ENCODE data around the gene MAN2A1. TPM values are rescaled to one million over a fixed set of nuclear protein-coding genes. Genes with fewer than 3 reads are reported as not detected.

The MAN2A1 gene
- polyA plus RNA-seq, 3 donors = 17.0 to 23.0 (median 20.1) TPM

GRCh38 chr5:109876030-109876725 lies 186.5 kb downstream of the MAN2A1 start:
- no peak overlapping the region for H2AFZ ChIP-seq (ENCODE audit: insufficient read depth, low read depth, low read length, poor library complexity, severe bottlenecking)
- Mint-ChIP-seq H3K27me3 (ENCODE audit: low read depth in 3 of 3) (peaks cover 0 to 2% (median 0%) of the 10 kb centered on the region in 3 donors), H3K36me3 (no peaks in the 10 kb centered on the region), H3K9me3 (peaks cover 0 to 3% (median 0%) of the 10 kb centered on the region in 7 donors), H3K27ac (no peak overlapping the region), H3K4me3 (no peak overlapping the region), H3K4me1 (no peaks in the 10 kb centered on the region)
- intact Hi-C loops (cut with micrococcal nuclease) = no loop called here
- no peaks in the 10 kb centered on the region for H3K27me3 ChIP-seq (ENCODE audit: control insufficient read depth in 2 of 2, insufficient read depth in 2 of 2, low read length in 2 of 2)
- no peak overlapping the region for H3K9ac ChIP-seq (ENCODE audit: insufficient read depth, low read length, poor library complexity, severe bottlenecking)
- 12% methylated on average over 3 of the region's 6 CpGs for WGBS (ENCODE audit: insufficient coverage)
- no peaks in the 10 kb centered on the region for H3K9me3 ChIP-seq (replicated peaks in 1 of 2; ENCODE audit: control insufficient read depth in 1 of 2, insufficient read depth in 1 of 2, low read length in 2 of 2)
- H4K20me1 ChIP-seq (ENCODE audit: insufficient read depth, low read length) = no peaks in the 10 kb centered on the region
- TF ChIP-seq CTCF (IDR thresholded peaks at IDR 0.05) = no peak
- no peak overlapping the region for H3K4me3 ChIP-seq (replicated peaks in 1 of 3; ENCODE audit: low read depth in 2 of 3, low read length in 3 of 3)
- H3K4me2 ChIP-seq (replicated peaks; ENCODE audit: extremely low read depth, low read length, poor library complexity, severe bottlenecking) = no peak overlapping the region
- H3K4me1 ChIP-seq (ENCODE audit: control insufficient read depth in 1 of 2, insufficient read depth in 2 of 2, low read length in 2 of 2) = no peaks in the 10 kb centered on the region
- no peaks in the 10 kb centered on the region for H3K36me3 ChIP-seq (replicated peaks in 1 of 2; ENCODE audit: control insufficient read depth in 1 of 2, insufficient read depth in 2 of 2, low read length in 2 of 2)
- DNase-seq = no peak
- H3K79me2 ChIP-seq (ENCODE audit: insufficient read depth, low read length) = no peaks in the 10 kb centered on the region
- no peak overlapping the region for H3K27ac ChIP-seq (ENCODE audit: low read depth in 1 of 2, low read length in 2 of 2)

- intact Hi-C loops (cut with micrococcal nuclease) = no loop called here
- Mint-ChIP-seq H3K27me3 (ENCODE audit: low read depth in 3 of 3) (peaks cover 0 to 2% (median 0%) of the 10 kb centered on the region in 3 donors), H3K9me3 (peaks cover 0 to 5% (median 0%) of the 10 kb centered on the region in 7 donors), H3K36me3 (no peaks in the 10 kb centered on the region), H3K4me1 (no peaks in the 10 kb centered on the region), H3K4me3 (no peak overlapping the region), H3K27ac (no peak overlapping the region)
- Histone ChIP-seq H3K79me2 (ENCODE audit: insufficient read depth, low read length) (no peaks in the 10 kb centered on the region), H3K27me3 (ENCODE audit: control insufficient read depth in 2 of 2, insufficient read depth in 2 of 2, low read length in 2 of 2) (no peaks in the 10 kb centered on the region), H4K20me1 (ENCODE audit: insufficient read depth, low read length) (no peaks in the 10 kb centered on the region), H3K36me3 (replicated peaks in 1 of 2; ENCODE audit: control insufficient read depth in 1 of 2, insufficient read depth in 2 of 2, low read length in 2 of 2) (no peaks in the 10 kb centered on the region), H3K27ac (ENCODE audit: low read depth in 1 of 2, low read length in 2 of 2) (no peak overlapping the region), H3K9me3 (replicated peaks in 1 of 2; ENCODE audit: control insufficient read depth in 1 of 2, insufficient read depth in 1 of 2, low read length in 2 of 2) (no peaks in the 10 kb centered on the region), H3K4me1 (ENCODE audit: control insufficient read depth in 1 of 2, insufficient read depth in 2 of 2, low read length in 2 of 2) (no peaks in the 10 kb centered on the region), H3K9ac (ENCODE audit: insufficient read depth, low read length, poor library complexity, severe bottlenecking) (no peak overlapping the region), H2AFZ (ENCODE audit: insufficient read depth, low read depth, low read length, poor library complexity, severe bottlenecking) (no peak overlapping the region), H3K4me2 (replicated peaks; ENCODE audit: extremely low read depth, low read length, poor library complexity, severe bottlenecking) (no peak overlapping the region), H3K4me3 (replicated peaks in 1 of 3; ENCODE audit: low read depth in 2 of 3, low read length in 3 of 3) (no peak overlapping the region)
- TF ChIP-seq CTCF (IDR thresholded peaks at IDR 0.05) = no peak
- DNase-seq = no peak
- 96% methylated on average over 7 of the region's 10 CpGs for WGBS (ENCODE audit: insufficient coverage)
Measured at GRCh38 chr5:109876941-109877669, 187.4 kb downstream of the MAN2A1 start.
